ENCODE results near the gene TBPL1. TPM values are rescaled to one million over a fixed set of nuclear protein-coding genes. Genes with fewer than 3 reads are reported as not detected.

Gene TBPL1
- total RNA-seq, 4 donors from 2014 or later, result 4.5 to 8.0 (median 6.0) TPM

GRCh38 chr6:133985970-133986369 lies 32.9 kb downstream of the TBPL1 start:
- no peak for TF ChIP-seq CTCF (IDR thresholded peaks at IDR 0.05; ENCODE audit: low read depth)

DNA sequence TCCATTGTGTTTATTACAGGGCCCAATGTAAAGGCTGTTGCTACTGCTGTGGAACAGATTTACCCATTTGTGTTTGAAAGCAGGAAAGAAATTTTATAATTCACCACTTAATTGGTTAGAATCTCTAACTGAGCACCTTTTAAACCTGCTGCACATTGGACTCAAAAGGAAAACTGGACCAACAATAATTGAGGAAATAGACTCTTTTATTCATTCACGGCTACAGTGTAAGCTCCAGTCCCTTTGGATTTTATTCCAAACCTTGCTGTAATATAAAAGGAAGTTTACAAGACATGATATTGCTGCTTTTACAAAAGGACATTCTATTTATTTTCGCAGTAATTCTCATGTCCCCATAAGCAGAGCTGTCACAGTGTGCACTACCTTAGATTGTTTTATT lies 33.9 kb downstream of the TBPL1 start:
- TF ChIP-seq CTCF (IDR thresholded peaks at IDR 0.05; ENCODE audit: low read depth), result no peak

- TF ChIP-seq CTCF (IDR thresholded peaks at IDR 0.05; ENCODE audit: low read depth), result no peak
These were observed 36.5 kb downstream of the TBPL1 start for GRCh38 chr6:133989525-133989924.

DNA sequence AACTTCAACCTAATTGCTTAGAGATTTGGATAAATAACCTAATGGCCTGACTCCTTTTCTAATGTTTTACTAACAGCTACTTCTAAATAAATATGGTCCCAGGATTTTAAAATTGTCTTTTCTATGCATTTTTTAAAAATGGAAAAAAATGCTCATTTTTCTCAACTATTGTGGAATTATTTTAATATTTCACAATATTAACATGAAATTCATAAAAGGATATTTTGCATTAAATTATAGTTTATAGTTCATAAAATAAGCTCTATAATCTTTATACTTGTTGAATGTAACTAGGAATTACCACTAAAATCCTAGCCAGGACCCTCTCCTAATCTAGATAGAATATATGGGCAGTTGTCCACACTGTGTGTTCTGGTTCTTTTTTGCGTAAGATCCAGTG lies 37.3 kb downstream of the TBPL1 start:
- no peak for TF ChIP-seq CTCF (IDR thresholded peaks at IDR 0.05; ENCODE audit: low read depth)

DNA sequence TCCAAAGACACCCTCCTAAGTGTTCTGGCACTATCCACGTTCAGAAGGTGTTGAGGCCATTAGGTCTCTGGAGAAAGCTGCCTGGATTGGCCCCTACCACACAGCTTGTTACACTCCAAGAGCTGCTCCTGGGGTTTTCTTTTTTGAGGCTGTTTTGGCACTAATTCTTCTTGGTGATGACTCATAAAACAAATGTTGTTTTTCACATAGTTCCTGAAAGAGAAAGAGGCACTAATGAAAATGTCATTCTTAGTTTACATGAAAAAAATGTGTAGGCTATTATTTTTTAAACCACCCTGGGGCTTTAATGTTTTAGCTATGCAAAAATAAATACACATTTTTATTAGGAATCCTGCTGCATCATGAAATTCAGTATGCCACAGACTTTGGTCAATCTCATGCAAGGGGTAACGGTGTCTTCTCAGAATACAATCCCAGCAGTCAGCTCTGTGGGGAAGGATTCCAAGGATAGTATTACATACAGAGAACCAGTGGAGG lies 38.1 kb downstream of the TBPL1 start:
- TF ChIP-seq CTCF (IDR thresholded peaks at IDR 0.05; ENCODE audit: low read depth), result no peak

DNA sequence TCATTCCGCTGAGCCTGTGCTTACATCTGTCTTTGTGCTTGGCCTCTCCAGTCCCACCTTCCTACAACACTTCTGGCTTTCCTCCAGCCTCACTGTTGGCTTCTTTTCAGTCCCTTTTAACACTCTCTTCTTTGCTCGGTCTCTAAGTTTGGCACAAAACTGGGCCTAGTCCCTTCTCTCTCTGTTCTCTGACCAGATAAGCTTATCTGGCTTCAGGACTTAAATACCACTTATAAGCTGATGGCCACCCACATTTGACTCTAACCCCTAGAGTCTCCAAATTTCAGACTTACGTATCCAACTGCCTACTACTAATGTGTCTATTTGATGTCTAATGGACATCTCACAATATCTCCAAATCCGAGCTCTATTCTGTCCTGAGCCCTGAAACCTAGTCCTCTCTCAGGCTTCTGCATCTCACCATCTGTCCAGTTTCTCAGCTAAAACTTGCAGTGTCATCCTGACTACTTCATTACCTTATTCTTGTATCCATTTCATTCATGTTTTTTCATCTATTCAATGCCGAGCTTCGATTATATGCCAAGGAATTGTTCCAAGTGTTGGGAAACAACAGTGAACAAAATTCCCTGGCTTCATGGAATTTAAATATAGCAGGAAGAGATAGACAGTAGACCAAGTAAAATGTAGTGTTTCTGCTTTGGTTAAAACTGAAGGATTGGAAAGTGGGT lies 40.1 kb downstream of the TBPL1 start:
- no peak for TF ChIP-seq CTCF (IDR thresholded peaks at IDR 0.05; ENCODE audit: low read depth)

- TF ChIP-seq CTCF (IDR thresholded peaks at IDR 0.05; ENCODE audit: low read depth), result no peak
These were observed 42.3 kb downstream of the TBPL1 start for GRCh38 chr6:133995296-133995695.
